Liver (tissue), 9 donors: ENCODE measurements around the gene ZNF568. TPM values are rescaled to one million over a fixed set of nuclear protein-coding genes. Genes with fewer than 3 reads are reported as not detected.

ENCODE experiments used
- DNase-seq: peaks from one replicate; pipeline ENCODE4 v3.0.0-alpha.2; 2017; ENCODE audit warnings: low spot score
- H3K27ac ChIP-seq, 2 donors: one replicate each; pipeline ENCODE4 v1.7.0; 2013; ENCODE audit warnings: inconsistent platforms in 2 of 2, low read length in 2 of 2, control low read depth in 1 of 2, low read depth in 1 of 2, mild to moderate bottlenecking in 1 of 2
- H3K27me3 ChIP-seq, 4 donors: one replicate each; pipeline versions ENCODE4 v1.6.1 to v1.7.0; 2013; ENCODE audit warnings: low read length in 3 of 4, inconsistent platforms in 1 of 4, mild to moderate bottlenecking in 1 of 4, moderate library complexity in 1 of 4; ENCODE audit not compliant: control insufficient read depth in 4 of 4, insufficient read depth in 4 of 4
- H3K36me3 ChIP-seq, 4 donors: one replicate each; pipeline versions ENCODE4 v1.6.1 to v1.7.0; 2013; ENCODE audit warnings: low read length in 3 of 4, mild to moderate bottlenecking in 3 of 4, low read depth in 1 of 4, moderate library complexity in 1 of 4; ENCODE audit not compliant: control insufficient read depth in 4 of 4, insufficient read depth in 3 of 4
- H3K4me1 ChIP-seq, 4 donors: one replicate each; pipeline versions ENCODE4 v1.6.1 to v1.7.0; 2013; ENCODE audit warnings: low read length in 3 of 4, mild to moderate bottlenecking in 3 of 4, moderate library complexity in 1 of 4; ENCODE audit not compliant: control insufficient read depth in 4 of 4, insufficient read depth in 4 of 4
- H3K4me3 ChIP-seq, 3 donors: one replicate each; pipeline versions ENCODE4 v1.6.1 to v1.7.0; 2013; ENCODE audit warnings: low read length in 3 of 3, control low read depth in 1 of 3, low read depth in 1 of 3, mild to moderate bottlenecking in 1 of 3
- H3K9ac ChIP-seq, 2 donors: one replicate each; pipeline ENCODE4 v1.7.0; 2013; ENCODE audit warnings: low read length in 2 of 2, mild to moderate bottlenecking in 2 of 2, moderate library complexity in 2 of 2, control low read depth in 1 of 2, low read depth in 1 of 2
- H3K9me3 ChIP-seq, 4 donors: one replicate each; pipeline versions ENCODE4 v1.6.1 to v1.7.0; 2013; ENCODE audit warnings: low read length in 3 of 4; ENCODE audit not compliant: control insufficient read depth in 4 of 4
- EGR1 ChIP-seq, 2 donors: IDR thresholded peaks; 2 replicates each; pipeline ENCODE4 v1.6.1; 2016 to 2018; ENCODE audit warnings: antibody characterized with exemption in 2 of 2, low read depth in 2 of 2
- FOXA1 ChIP-seq: IDR thresholded peaks from 2 replicates; pipeline ENCODE4 v1.6.1; 2016; ENCODE audit warnings: antibody characterized with exemption
- FOXA2 ChIP-seq: IDR thresholded peaks from 2 replicates; pipeline ENCODE4 v1.6.1; 2016; ENCODE audit warnings: antibody characterized with exemption
- GABPA ChIP-seq, 2 donors: IDR thresholded peaks in 1 of 2; conservative IDR thresholded peaks in 1 of 2; 2 replicates each; pipeline ENCODE4 v1.6.1; 2016; ENCODE audit warnings: antibody characterized with exemption in 2 of 2, mild to moderate bottlenecking in 1 of 2, moderate library complexity in 1 of 2
- HNF4A ChIP-seq, 2 donors: conservative IDR thresholded peaks; 2 replicates each; pipeline ENCODE4 v1.6.1; 2016; ENCODE audit warnings: antibody characterized with exemption in 2 of 2, mild to moderate bottlenecking in 2 of 2
- HNF4G ChIP-seq: IDR thresholded peaks from 2 replicates; pipeline ENCODE4 v1.6.1; 2016; ENCODE audit warnings: antibody characterized with exemption
- JUND ChIP-seq, 2 donors: IDR thresholded peaks; 2 replicates each; pipeline ENCODE4 v1.6.1; 2016; ENCODE audit warnings: antibody characterized with exemption in 2 of 2
- NR2F2 ChIP-seq: IDR thresholded peaks from 2 replicates; pipeline ENCODE4 v1.6.1; 2016; ENCODE audit warnings: antibody characterized with exemption
- RAD21 ChIP-seq, 2 donors: IDR thresholded peaks; 2 replicates each; pipeline ENCODE4 v1.6.1; 2016; ENCODE audit warnings: antibody characterized with exemption in 2 of 2, mild to moderate bottlenecking in 2 of 2
- SP1 ChIP-seq: IDR thresholded peaks from 2 replicates; pipeline ENCODE4 v1.6.1; 2018; ENCODE audit warnings: antibody characterized with exemption, mild to moderate bottlenecking
- TAF1 ChIP-seq: conservative IDR thresholded peaks from 2 replicates; pipeline ENCODE4 v1.6.1; 2016; ENCODE audit warnings: antibody characterized with exemption, mild to moderate bottlenecking
- YY1 ChIP-seq: IDR thresholded peaks from 2 replicates; pipeline ENCODE4 v1.6.1; 2016; ENCODE audit warnings: antibody characterized with exemption, mild to moderate bottlenecking
- WGBS: extraction: QIAGEN DNeasy Blood & Tissue Kit; methylation state at CpG from one replicate; pipeline ENCODE4 v1.1.7; 2013; 5-methylcytosine and 5-hydroxymethylcytosine counted together
- polyA plus RNA-seq, 2 donors: library from polyadenylated mRNA; stranded (reverse) in 1 of 2; unstranded in 1 of 2; fragments of 200-250 nt in 1 of 2; fragments of >200 nt in 1 of 2; fragmentation: Nextera tagmentation in 1 of 2; extraction: Ambion mirVana in 1 of 2; gene quantifications; one replicate each; pipeline versions ENCODE4 v1.2.1 to v1.2.3, GENCODE V29; 2013 to 2015
- total RNA-seq, 2 donors: library from RNA; depleted of rRNA; stranded (reverse); fragments of >200 nt; gene quantifications; one replicate each; pipeline ENCODE4 v1.2.3, GENCODE V29; 2014
- TF ChIP-seq, protein P1 (sequence below): IDR thresholded peaks from 2 replicates; pipeline ENCODE4 v1.6.1; 2016; ENCODE audit warnings: antibody characterized with exemption, mild to moderate bottlenecking
- TF ChIP-seq, protein P2 (sequence below): IDR thresholded peaks from 2 replicates; pipeline ENCODE4 v1.6.1; 2016; ENCODE audit warnings: antibody characterized with exemption
- TF ChIP-seq, protein P3 (sequence below): fragments of 150-350 bp; IDR thresholded peaks from 2 replicates; pipeline ENCODE4 v1.5.1; 2017; ENCODE audit warnings: improper control_type of control experiment, low read depth, low read length; ENCODE audit not compliant: missing input control
- TF ChIP-seq, protein P4 (sequence below): IDR thresholded peaks from 2 replicates; pipeline ENCODE4 v1.6.1; 2016; ENCODE audit warnings: antibody characterized with exemption
- donor health status: healthy.
- donor health status: healthy.
- donor health status: healthy.
- donor health status: healthy.
- donor health status: healthy.

ZNF568 gene
- total and polyA plus RNA-seq, 4 donors, result 1.4 to 5.5 (median 2.8) TPM

DNA sequence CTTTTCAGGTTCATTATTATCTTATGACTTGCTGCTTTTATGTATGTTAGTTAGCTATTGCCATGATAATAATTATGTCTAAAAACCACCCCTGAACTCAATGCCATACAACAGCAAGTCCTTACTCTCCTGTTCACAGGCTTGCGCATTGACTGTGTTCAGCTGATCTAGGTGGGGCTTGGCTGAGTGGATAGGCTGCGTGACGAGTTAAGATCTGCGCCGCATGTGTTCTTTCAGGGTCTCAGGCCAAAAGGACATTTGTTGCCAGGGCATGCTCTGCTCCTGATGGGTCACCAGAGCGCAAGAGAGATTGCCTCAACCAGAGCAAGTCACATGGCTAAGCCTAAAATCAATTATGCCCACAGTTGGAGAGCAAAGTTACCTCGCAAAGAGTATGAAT, 859 bp downstream of the ZNF568 start (continued):
- TF ChIP-seq, protein P1, sequence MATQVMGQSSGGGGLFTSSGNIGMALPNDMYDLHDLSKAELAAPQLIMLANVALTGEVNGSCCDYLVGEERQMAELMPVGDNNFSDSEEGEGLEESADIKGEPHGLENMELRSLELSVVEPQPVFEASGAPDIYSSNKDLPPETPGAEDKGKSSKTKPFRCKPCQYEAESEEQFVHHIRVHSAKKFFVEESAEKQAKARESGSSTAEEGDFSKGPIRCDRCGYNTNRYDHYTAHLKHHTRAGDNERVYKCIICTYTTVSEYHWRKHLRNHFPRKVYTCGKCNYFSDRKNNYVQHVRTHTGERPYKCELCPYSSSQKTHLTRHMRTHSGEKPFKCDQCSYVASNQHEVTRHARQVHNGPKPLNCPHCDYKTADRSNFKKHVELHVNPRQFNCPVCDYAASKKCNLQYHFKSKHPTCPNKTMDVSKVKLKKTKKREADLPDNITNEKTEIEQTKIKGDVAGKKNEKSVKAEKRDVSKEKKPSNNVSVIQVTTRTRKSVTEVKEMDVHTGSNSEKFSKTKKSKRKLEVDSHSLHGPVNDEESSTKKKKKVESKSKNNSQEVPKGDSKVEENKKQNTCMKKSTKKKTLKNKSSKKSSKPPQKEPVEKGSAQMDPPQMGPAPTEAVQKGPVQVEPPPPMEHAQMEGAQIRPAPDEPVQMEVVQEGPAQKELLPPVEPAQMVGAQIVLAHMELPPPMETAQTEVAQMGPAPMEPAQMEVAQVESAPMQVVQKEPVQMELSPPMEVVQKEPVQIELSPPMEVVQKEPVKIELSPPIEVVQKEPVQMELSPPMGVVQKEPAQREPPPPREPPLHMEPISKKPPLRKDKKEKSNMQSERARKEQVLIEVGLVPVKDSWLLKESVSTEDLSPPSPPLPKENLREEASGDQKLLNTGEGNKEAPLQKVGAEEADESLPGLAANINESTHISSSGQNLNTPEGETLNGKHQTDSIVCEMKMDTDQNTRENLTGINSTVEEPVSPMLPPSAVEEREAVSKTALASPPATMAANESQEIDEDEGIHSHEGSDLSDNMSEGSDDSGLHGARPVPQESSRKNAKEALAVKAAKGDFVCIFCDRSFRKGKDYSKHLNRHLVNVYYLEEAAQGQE, result no peak

DNA sequence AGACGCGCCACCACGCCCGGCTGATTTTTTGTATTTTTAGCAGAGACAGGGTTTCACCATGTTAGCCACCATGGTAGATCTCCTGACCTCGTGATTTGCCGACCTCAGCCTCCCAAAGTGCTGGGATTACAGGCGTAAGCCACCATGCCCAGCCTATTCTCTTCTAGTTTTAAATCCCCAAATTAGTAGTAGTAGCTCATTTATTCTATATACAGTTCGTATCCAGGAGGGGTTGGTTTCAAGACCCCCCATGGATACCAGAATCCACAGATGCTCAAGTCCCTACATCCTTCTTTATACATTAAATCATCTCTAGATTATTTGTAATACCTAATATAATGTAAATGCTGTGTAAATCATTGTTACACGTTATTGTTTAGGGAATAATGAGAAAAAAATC, 2.0 kb downstream of the ZNF568 start:
- Histone ChIP-seq H3K27me3 (no peaks in the 10 kb centered on the region), H3K36me3 (peaks cover 0 to 28% (median 11%) of the 10 kb centered on the region in 4 donors), H3K9ac (no peak overlapping the region), H3K27ac (no peak overlapping the region), H3K9me3 (peaks cover 5 to 45% (median 27%) of the 10 kb centered on the region in 4 donors), H3K4me3 (peak overlapping the region in 1 of 3 donors; percentile 0), H3K4me1 (peaks cover 0 to 8% (median 1%) of the 10 kb centered on the region in 4 donors)
- TF ChIP-seq RAD21 (IDR thresholded peaks at IDR 0.05), result no peak
- TF ChIP-seq, protein P1, result no peak
- no peak for TF ChIP-seq JUND (IDR thresholded peaks at IDR 0.05)
- no peak for TF ChIP-seq TAF1
- TF ChIP-seq, protein P2, sequence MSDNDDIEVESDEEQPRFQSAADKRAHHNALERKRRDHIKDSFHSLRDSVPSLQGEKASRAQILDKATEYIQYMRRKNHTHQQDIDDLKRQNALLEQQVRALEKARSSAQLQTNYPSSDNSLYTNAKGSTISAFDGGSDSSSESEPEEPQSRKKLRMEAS, result no peak
- no peak for TF ChIP-seq HNF4A (conservative IDR thresholded peaks at IDR 0.05)
- TF ChIP-seq GABPA (IDR thresholded peaks at IDR 0.05 in 1 of 2, conservative IDR thresholded peaks at IDR 0.05 in 1 of 2), result no peak
- no peak for TF ChIP-seq HNF4G
- no peak for TF ChIP-seq FOXA1
- no peak for TF ChIP-seq YY1
- TF ChIP-seq SP1, result no peak
- TF ChIP-seq NR2F2, result no peak
- TF ChIP-seq EGR1 (IDR thresholded peaks at IDR 0.05; ENCODE audit: low read depth in 2 of 2), result no peak
- TF ChIP-seq FOXA2, result no peak
- TF ChIP-seq, protein P3, sequence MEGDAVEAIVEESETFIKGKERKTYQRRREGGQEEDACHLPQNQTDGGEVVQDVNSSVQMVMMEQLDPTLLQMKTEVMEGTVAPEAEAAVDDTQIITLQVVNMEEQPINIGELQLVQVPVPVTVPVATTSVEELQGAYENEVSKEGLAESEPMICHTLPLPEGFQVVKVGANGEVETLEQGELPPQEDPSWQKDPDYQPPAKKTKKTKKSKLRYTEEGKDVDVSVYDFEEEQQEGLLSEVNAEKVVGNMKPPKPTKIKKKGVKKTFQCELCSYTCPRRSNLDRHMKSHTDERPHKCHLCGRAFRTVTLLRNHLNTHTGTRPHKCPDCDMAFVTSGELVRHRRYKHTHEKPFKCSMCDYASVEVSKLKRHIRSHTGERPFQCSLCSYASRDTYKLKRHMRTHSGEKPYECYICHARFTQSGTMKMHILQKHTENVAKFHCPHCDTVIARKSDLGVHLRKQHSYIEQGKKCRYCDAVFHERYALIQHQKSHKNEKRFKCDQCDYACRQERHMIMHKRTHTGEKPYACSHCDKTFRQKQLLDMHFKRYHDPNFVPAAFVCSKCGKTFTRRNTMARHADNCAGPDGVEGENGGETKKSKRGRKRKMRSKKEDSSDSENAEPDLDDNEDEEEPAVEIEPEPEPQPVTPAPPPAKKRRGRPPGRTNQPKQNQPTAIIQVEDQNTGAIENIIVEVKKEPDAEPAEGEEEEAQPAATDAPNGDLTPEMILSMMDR, result no peak
- TF ChIP-seq, protein P4, sequence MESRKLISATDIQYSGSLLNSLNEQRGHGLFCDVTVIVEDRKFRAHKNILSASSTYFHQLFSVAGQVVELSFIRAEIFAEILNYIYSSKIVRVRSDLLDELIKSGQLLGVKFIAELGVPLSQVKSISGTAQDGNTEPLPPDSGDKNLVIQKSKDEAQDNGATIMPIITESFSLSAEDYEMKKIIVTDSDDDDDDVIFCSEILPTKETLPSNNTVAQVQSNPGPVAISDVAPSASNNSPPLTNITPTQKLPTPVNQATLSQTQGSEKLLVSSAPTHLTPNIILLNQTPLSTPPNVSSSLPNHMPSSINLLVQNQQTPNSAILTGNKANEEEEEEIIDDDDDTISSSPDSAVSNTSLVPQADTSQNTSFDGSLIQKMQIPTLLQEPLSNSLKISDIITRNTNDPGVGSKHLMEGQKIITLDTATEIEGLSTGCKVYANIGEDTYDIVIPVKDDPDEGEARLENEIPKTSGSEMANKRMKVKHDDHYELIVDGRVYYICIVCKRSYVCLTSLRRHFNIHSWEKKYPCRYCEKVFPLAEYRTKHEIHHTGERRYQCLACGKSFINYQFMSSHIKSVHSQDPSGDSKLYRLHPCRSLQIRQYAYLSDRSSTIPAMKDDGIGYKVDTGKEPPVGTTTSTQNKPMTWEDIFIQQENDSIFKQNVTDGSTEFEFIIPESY, result no peak
- no peak for DNase-seq
- 97% methylated on average over 9 of the region's 9 CpGs for WGBS
